IMR-90 (cell line): Measurements from ENCODE around the gene SLC6A13.

ENCODE experiments used
- CHD1 ChIP-seq: IDR thresholded peaks from 2 replicates; pipeline ENCODE4 v1.6.1; 2012; ENCODE audit warnings: low read depth, low read length, improper control_type of control experiment
- CTCF ChIP-seq: conservative IDR thresholded peaks from 2 replicates; pipeline ENCODE4 v1.5.1; 2012; ENCODE audit warnings: mild to moderate bottlenecking, low read depth, low read length, improper control_type of control experiment
- ELK1 ChIP-seq: fragments of 150-350 bp; IDR thresholded peaks from 2 replicates; pipeline ENCODE4 v1.6.1; 2016; ENCODE audit warnings: low read depth, mild to moderate bottlenecking, low read length, moderate library complexity, borderline replicate concordance
- MAFK ChIP-seq: IDR thresholded peaks from 2 replicates; pipeline ENCODE4 v1.6.1; 2012; ENCODE audit warnings: low read depth, low read length, improper control_type of control experiment
- POLR2A ChIP-seq: IDR thresholded peaks from 2 replicates; pipeline ENCODE4 v1.6.1; 2012; ENCODE audit warnings: mild to moderate bottlenecking, low read depth, low read length
- RFX5 ChIP-seq: IDR thresholded peaks from 2 replicates; pipeline ENCODE4 v1.8.0; 2012; ENCODE audit warnings: low read depth, mild to moderate bottlenecking, low read length, moderate library complexity

GRCh38 chr12:234019-234418, 28.6 kb downstream of the SLC6A13 start:
- TF ChIP-seq POLR2A, result no peak
- no peak for TF ChIP-seq CTCF
- TF ChIP-seq CHD1, result no peak
- TF ChIP-seq ELK1, result no peak
- TF ChIP-seq MAFK, result no peak
- TF ChIP-seq RFX5, result no peak
